Activated CD8-positive, alpha-beta memory T cell treated with anti-CD3 and anti-CD28 coated beads for 36 hours (primary cell): ENCODE measurements around the gene CDK5R1. TPM values are rescaled to one million over a fixed set of nuclear protein-coding genes. Genes with fewer than 3 reads are reported as not detected.

Experiments used
- CTCF ChIA-PET: fragments of 350-600 bp; sonication (Branson Sonifier 250); formaldehyde crosslinking; loops from one replicate; lab custom pipeline; 2021; ENCODE audit warnings: antibody characterized with exemption; lab: Charles Lee
- POLR2A ChIA-PET: fragments of 350-600 bp; sonication (Branson Sonifier 250); formaldehyde crosslinking; loops from one replicate; lab custom pipeline; 2021; ENCODE audit warnings: antibody characterized with exemption; lab: Charles Lee
- total RNA-seq, 2 experiments: library from RNA; stranded (reverse); gene quantifications; one replicate each; pipeline ENCODE4 v1.2.3, GENCODE V29; 2021

CDK5R1 gene
- total RNA-seq, 2 experiments from 2014 or later, result 9.8 to 10.1 TPM

DNA sequence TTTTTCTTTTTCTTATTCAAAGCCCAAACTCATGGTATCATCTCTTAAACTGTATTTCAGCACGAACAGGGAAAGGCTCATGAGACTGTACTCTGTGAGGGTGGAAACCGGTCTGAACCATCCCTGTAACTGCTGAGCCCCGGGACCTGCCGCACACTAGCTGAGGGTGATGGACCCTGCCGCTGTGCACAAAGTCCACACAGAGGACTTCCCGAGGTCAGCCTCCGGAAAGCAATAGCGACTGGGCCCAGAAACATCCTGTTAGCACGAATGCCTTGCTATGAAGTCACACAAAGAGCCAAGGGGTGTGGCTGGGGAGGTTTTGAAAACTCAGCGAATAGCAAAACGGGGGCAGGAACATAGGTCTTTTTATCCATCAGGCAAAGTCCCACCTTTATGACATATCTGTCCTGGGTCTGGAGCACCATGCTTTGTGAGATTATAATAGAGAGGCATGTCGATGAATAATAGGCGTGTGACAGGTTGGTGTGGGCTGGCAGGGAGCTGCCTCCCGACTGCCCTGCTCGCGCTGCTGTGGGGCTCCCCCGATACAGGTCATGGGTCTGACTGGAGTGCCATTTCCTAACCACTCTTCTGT is 33.4 kb downstream of the CDK5R1 start:
- ChIA-PET CTCF (interaction anchor here (0.8 kb wide), 1 partner anchor 76 kb away, joined by 4 read pairs; the partner anchor contains the start of gene PSMD11), POLR2A (interaction anchor here (0.7 to 1.0 kb wide), 2 partner anchors 34 to 115 kb away, joined by 3 to 4 read pairs; partner anchors contain the start of gene CDK5R1)

DNA sequence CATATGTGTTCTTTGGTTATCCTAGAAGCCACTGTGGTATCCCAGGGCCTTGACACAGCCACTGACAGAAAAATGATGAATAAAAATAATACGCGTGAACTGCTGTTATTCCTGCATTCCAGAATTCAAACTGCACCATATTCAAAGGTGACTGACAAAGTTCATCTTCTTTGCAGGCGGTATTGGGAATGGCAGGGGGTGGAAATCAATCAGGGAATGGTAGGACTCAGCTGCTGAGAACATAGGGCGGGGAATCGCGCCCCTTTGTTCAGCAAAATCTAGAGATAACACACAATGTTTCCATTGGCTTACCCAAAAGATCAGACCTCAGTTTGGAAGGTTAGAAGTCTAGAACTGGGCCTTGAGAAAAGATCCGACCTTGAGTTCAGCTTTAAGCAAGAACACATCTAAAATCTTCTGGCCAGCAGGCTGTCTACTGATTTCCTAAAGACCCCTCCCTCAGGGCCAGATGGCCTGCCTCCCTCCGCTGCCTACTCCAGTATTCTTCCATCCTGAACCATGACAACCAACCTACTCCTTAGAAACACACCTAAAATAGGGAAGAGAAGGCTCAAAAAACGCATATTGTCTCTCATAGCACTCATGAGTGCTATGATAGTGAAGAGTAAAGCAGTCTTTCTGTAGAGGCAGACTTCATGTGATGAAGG is 34.1 kb downstream of the CDK5R1 start:
- POLR2A ChIA-PET, result no interaction called here

DNA sequence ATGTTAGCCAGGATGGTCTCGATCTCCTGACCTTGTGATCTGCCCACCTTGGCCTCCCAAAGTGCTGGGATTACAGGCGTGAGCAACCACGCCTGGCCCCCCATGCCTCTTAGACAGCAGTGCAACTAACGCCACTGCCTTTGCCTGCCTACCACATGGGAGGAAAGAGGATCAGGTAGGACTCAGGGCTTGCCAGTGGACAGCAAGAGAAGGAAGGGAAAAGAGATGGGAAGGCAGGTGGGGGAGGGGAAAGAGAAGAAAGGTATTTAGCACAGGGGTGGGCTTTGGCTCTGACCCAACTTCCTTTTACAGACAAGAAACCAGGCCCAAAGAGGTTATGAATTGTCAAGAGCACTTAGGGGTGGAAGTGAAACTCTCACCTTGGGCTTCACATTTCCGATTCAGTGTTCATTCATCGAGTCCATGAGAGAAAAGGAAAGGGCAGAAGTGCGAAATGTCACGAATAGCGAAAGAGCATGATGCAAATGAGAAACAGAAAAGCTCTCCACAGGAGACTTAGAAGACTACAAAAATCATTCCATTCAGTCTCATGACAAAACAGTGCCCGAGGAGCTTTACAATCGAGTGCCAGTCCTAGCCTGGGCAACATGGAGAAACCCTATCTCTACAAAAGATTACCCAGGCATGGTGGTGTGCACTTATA is 36.4 kb downstream of the CDK5R1 start:
- ChIA-PET CTCF (interaction anchor here (0.7 to 1.5 kb wide), 5 partner anchors 18 to 180 kb away, joined by 3 to 6 read pairs (median 3); no protein-coding TSS in a partner anchor), POLR2A (interaction anchor here (0.9 to 1.8 kb wide), 4 partner anchors 17 to 302 kb away, joined by 3 to 18 read pairs (median 7); partner anchors contain the start of gene CDK5R1)

More for the DNA sequence above, 34.1 kb downstream of the CDK5R1 start:
- CTCF ChIA-PET, result no interaction called here

DNA sequence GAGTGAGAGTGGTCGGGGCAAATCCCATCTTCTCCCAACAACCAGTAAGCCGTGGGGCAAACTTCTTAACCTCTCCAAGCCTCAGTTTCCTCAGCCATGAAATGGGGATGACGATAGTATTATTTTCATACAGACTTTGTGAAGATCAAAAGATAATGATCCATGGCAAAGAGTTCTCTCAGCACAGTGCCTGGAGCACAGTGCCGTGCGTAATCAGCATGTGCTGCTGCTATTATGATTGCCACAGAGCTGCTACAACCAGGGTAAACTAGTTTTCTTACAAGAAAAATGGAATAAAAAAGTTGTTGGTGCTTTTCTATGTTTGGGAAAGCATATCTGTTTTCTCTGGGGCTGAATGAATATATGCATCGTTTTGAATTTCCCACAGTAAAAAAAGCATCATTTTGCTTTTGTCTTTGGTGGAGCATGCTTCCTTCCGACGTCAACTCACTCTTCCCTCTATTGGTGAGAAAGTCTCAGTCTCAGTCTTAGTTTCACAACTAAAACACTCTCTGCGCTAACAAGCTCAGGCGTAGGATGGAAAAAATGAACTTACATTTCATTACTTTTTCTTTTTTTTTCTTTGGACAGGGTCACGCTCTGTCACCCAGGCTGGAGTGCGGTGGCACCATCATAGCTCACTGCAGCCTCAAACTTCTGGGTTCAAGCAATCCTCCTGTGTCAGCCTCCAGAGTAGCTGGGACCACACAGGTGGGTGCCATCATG is 37.2 kb downstream of the CDK5R1 start:
- CTCF ChIA-PET, result interaction anchor here (0.7 to 1.5 kb wide), 10 partner anchors 18 to 392 kb away, joined by 3 to 6 read pairs (median 3); partner anchors contain the start of gene PSMD11
- POLR2A ChIA-PET, result interaction anchor here (0.7 to 1.8 kb wide), 8 partner anchors 10 to 391 kb away, joined by 3 to 18 read pairs (median 4); partner anchors contain the start of gene CDK5R1

DNA sequence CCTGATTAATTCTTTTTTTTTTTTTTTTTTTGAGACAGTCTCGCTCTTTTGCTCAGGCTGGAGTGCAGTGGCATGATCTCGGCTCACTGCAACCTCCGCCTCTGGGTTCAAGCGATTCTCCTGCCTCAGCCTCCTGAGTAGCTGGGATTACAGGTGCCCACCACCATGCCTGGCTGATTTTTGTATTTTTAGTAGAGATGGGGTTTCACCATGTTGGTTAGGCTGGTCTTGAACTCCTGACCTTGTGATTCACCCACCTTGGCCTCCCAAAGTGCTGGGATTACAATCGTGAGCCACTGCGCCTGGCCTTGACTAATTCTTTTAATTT is 37.7 kb downstream of the CDK5R1 start:
- CTCF ChIA-PET, result interaction anchor here (0.7 to 1.5 kb wide), 6 partner anchors 37 to 392 kb away, joined by 3 to 6 read pairs (median 4); partner anchors contain the start of gene PSMD11
- POLR2A ChIA-PET, result interaction anchor here (0.7 to 1.8 kb wide), 6 partner anchors 10 to 391 kb away, joined by 3 to 9 read pairs (median 4); partner anchors contain the start of gene CDK5R1

DNA sequence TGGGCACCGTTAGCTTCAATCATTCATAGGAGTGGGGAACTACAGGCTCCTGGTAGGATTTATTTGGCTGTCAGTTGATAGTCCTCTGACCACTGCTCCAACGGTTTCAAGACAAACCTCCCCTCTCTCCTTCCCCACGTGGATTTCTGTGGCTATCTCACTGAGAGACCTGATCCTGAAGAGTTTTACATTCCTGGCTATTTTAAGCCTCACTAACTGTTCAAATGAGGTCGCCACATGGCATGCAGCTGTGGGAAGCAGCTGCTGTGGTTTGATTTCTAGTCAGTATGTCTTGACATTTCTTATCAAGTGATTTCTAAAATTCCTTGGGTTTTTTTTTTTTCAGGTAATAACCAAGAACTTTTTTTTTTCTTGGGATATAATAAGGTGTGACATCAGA is 38.3 kb downstream of the CDK5R1 start:
- ChIA-PET POLR2A (interaction anchor here (0.7 kb wide), 1 partner anchor 9 kb away, joined by 3 read pairs; no protein-coding TSS in a partner anchor), CTCF (interaction anchor here (1.1 kb wide), 1 partner anchor 391 kb away, joined by 3 read pairs; no protein-coding TSS in a partner anchor)

DNA sequence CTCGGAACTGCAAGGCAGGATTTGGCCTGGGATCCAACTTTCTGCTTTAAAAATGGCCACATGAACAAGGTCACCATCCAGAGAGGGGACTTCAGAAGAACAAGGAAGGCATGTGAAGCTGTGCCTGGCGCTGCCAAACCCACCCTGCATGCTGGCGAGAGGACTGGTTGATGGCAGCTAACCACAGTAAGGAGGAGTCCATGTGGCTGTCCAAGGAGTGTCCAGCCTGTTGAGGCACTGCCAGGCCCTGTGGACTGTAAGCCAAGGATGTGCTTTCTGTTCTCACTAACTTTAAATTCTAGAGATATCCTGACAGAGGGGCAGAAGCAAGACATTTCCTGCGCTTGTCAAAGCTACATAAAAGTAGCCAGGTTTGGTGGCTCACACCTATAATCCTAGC is 40.4 kb downstream of the CDK5R1 start:
- POLR2A ChIA-PET, result interaction anchor here (0.7 kb wide), 1 partner anchor 9 kb away, joined by 7 read pairs; no protein-coding TSS in a partner anchor
- CTCF ChIA-PET, result no interaction called here

DNA sequence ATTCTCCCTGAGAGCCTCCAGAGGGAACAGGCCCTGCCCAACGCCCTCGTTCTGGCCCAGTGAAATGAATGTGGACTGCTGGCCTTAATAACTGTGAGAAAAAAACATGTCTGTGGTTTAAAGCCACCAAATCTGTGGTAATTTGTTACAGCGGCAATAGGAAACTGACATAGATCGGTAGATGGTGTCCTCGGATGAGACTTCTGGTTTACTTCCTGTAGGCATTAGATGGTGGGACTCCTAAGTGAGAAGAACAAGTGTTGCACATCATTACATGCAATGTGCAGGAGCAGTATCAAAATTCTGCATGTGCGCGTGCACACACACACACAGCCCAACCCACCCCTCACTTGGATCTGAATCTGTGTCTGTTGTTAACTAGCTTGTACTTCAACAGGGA is 42.0 kb downstream of the CDK5R1 start:
- POLR2A ChIA-PET, result no interaction called here
- CTCF ChIA-PET, result no interaction called here

DNA sequence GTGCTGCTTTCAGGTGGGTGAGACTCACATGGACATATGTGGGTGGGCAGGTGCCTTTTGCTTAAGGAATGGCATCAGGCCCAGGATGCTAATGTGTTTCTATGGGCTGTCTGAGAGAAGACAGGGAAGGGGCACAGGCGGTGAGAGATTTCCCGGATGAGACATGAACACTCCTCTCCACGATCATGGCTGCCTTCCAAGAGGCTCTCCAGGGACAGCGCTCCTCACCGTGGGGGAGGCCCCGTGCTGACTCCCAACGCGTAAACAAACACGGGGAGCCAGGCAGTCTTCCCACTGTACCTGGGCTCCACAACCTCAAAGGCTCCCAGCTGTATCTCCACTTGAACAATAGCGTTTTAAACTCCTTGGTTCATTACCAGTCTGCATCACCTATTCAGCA is 42.8 kb downstream of the CDK5R1 start:
- ChIA-PET POLR2A (no interaction called here), CTCF (no interaction called here)

DNA sequence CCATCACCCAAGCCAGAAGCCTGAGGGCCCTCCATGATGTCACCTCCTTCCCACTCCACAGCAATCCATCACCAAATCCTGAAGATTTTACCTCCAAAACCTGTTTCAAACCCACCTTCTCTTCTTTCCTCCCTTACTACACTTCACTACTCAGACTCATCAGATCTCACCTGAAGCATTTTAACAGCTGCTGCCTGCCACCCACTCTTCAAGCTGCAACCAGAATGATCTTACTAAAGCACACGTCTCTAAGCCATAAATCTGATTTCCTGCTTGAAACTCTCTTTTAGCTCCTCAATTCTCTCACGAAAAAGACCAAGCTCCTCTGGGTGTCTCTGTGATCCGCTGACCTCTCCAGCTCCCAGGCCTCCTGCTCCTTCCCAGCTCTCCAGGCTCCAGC is 46.5 kb downstream of the CDK5R1 start:
- CTCF ChIA-PET, result no interaction called here
- POLR2A ChIA-PET, result no interaction called here

DNA sequence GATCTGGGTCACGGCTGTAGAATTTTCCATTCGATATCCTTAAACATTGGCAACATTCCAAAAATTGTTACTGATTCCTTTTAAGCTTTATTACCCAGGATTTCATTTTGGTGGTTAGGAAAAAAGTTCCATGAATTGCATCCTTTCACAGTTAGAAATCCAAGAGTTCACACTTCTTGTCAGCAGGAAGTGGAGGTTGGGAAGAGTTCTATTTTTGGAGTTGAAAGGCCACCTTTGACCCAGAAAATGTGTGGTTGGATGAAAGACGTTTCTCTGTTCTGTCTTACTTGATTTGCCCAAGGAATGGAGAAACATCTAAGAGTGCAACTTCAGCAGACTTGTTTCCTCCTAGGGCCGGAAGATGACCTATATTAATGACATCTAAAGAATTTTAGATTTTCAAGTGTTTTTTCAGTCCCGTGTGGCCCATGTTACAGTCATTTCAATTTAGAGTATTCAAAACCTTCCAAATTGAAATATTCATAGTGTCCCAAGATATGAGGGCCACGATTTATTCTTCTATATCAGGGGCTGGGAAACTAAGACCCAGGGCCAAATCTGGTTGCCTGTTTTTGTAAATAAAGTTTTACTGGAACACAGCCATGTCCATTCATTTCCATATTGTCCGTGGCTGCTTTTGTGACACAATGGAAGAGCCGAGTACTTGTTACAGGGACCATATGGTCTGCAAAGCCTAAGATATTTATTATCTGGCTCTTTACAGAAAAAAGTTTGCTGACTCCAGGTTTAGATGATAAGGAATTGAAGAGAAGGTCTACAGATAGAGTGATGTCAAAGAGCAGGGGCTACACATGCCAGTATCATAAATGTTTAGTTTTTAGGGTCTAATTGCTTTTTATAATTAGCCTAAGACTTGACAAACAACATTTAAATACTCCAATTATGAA is 50.2 kb downstream of the CDK5R1 start:
- POLR2A ChIA-PET, result no interaction called here
- CTCF ChIA-PET, result no interaction called here

Other genes with a start within 250 kb of the CDK5R1 start
- gene RHBDL3, start 221.2 kb upstream of the CDK5R1 start, total RNA-seq, result under 1 TPM; 0.13 to 0.38 TPM
- 10 to 100 TPM; 32.7 to 35.3 TPM for gene C17orf75, start 144.8 kb upstream of the CDK5R1 start, total RNA-seq
- 100 to 1,000 TPM; 201 to 209 TPM for gene ZNF207, start 136.8 kb upstream of the CDK5R1 start, total RNA-seq
- gene PSMD11, start 42.5 kb upstream of the CDK5R1 start, total RNA-seq, result 100 to 1,000 TPM; 168 to 172 TPM